ENCODE results near the gene DHRS13. TPM values are rescaled to one million over a fixed set of nuclear protein-coding genes. Genes with fewer than 3 reads are reported as not detected.

The DHRS13 gene
- total and polyA plus RNA-seq, 11 donors, result 2.2 to 6.3 (median 2.9) TPM

DNA sequence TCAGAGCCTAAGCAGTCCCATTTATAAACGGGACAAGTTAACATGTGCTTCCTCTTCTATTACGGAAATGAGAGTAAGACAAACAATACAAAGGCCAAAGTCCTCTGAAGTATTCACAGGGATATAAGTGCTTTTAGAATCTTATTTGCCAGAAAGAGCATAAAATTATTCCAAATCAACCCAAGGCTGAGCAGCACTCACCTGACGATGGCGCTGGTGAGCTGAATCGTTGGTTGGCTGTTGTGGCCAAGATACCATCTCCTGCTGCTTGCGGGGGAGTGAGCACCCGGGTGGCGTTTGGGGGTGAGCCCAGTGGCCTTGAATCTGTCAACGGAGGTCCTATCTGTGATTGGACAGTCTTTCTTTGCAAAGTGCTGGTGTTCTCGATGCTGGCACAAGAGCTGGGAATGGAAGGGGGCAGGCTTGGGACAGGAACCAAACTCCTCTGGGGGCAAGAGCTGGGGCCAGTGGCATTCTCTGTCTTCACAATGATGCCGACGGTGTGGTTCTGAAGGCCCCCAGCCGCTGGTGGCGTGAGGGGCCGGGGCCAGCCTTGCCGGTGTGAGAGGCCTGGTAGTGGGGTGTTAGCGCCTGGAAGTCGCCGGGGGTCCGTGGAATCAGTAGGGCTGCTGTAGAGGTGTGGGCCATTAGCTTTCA is 9.5 kb upstream of the DHRS13 start:
- TF ChIP-seq POLR2A (IDR thresholded peaks at IDR 0.05) (no peak), CTCF (IDR thresholded peaks at IDR 0.05) (peak in 3 of 12 donors; percentile 11 to 30 (median 17))
- Histone ChIP-seq H3K27me3 (no peaks in the 10 kb centered on the region), H3K4me1 (peaks cover 0 to 25% (median 18%) of the 10 kb centered on the region in 12 donors), H3K4me3 (no peak overlapping the region), H3K36me3 (peaks cover 0 to 100% (median 100%) of the 10 kb centered on the region in 9 donors), H3K27ac (no peak overlapping the region), H3K9me3 (no peaks in the 10 kb centered on the region)
- ATAC-seq, result no peak
- intact Hi-C loops (cut with DNase I), result loop anchor here in 5 of 10 donors (5.0 to 10.0 kb wide), 3 partner anchors 148 to 188 kb away; partner anchors contain the start of genes NEK8 (in 3 of the 5) and TLCD1 (in 3 of the 5)
- WGBS, 4 donors, result 79 to 83% (median 82%) methylated on average over 20 of the region's 20 CpGs
- DNase-seq, result no peak

- ATAC-seq (no peak), DNase-seq (no peak)
- WGBS, 4 donors, result 89 to 94% (median 92%) methylated on average over 13 of the region's 13 CpGs
- Histone ChIP-seq H3K36me3 (peaks cover 0 to 100% (median 100%) of the 10 kb centered on the region in 9 donors), H3K4me1 (peaks cover 0 to 28% (median 21%) of the 10 kb centered on the region in 12 donors), H3K27me3 (no peaks in the 10 kb centered on the region), H3K27ac (no peak overlapping the region), H3K4me3 (no peak overlapping the region), H3K9me3 (no peaks in the 10 kb centered on the region)
- intact Hi-C loops (cut with DNase I), result loop anchor here in 5 of 10 donors (5.0 to 10.0 kb wide), 3 partner anchors 147 to 187 kb away; partner anchors contain the start of genes NEK8 (in 3 of the 5) and TLCD1 (in 3 of the 5)
- TF ChIP-seq POLR2A (IDR thresholded peaks at IDR 0.05) (no peak), CTCF (IDR thresholded peaks at IDR 0.05) (no peak)
Observed at GRCh38 chr17:28911411-28912045, 8.6 kb upstream of the DHRS13 start.

- Histone ChIP-seq H3K4me1 (peaks cover 0 to 28% (median 21%) of the 10 kb centered on the region in 12 donors), H3K4me3 (no peak overlapping the region), H3K9me3 (no peaks in the 10 kb centered on the region), H3K36me3 (peaks cover 0 to 100% (median 99%) of the 10 kb centered on the region in 9 donors), H3K27me3 (no peaks in the 10 kb centered on the region), H3K27ac (no peak overlapping the region)
- TF ChIP-seq POLR2A (IDR thresholded peaks at IDR 0.05) (no peak), CTCF (IDR thresholded peaks at IDR 0.05) (no peak)
- WGBS, 4 donors, result 82 to 90% (median 88%) methylated on average over 1 of the region's 1 CpG
- no peak for DNase-seq
- intact Hi-C loops (cut with DNase I), result loop anchor here in 5 of 10 donors (5.0 to 10.0 kb wide), 3 partner anchors 146 to 186 kb away; partner anchors contain the start of genes NEK8 (in 3 of the 5) and TLCD1 (in 3 of the 5)
- ATAC-seq, result no peak
Observed at GRCh38 chr17:28910534-28910933, 7.7 kb upstream of the DHRS13 start.

- TF ChIP-seq CTCF (IDR thresholded peaks at IDR 0.05), result no peak
- TF ChIP-seq POLR2A (IDR thresholded peaks at IDR 0.05), result no peak
- ATAC-seq (peak; percentile 48 to 68 (median 65)), DNase-seq (peak in 3 of 5 donors; percentile 41 to 48 (median 44))
- Histone ChIP-seq H3K36me3 (peaks cover 0 to 87% (median 81%) of the 10 kb centered on the region in 9 donors), H3K4me3 (no peak overlapping the region), H3K4me1 (peaks cover 0 to 29% (median 21%) of the 10 kb centered on the region in 12 donors), H3K27me3 (no peaks in the 10 kb centered on the region), H3K9me3 (no peaks in the 10 kb centered on the region), H3K27ac (peak overlapping the region in 10 of 12 donors; percentile 14 to 78 (median 48))
- intact Hi-C loops (cut with DNase I), result loop anchor here in 2 of 10 donors (5.0 kb wide), 2 partner anchors 51 to 151 kb away; partner anchors contain the start of gene ERAL1 (in 1 of the 2)
- WGBS, 4 donors, result 55 to 68% (median 62%) methylated on average over 6 of the region's 6 CpGs
Observed at GRCh38 chr17:28908640-28909167, 5.8 kb upstream of the DHRS13 start.
